Left renal cortex interstitium (tissue), 4 donors: ENCODE data around the gene NOP53. TPM values are rescaled to one million over a fixed set of nuclear protein-coding genes. Genes with fewer than 3 reads are reported as not detected.
"Not testable (repeated sequence)": the region's sequence is repeated elsewhere in the genome, so short reads cannot be mapped to it uniquely, and the experiment has no call there.

Source experiments
- DNase-seq, 4 donors: peaks; one replicate each; pipeline ENCODE4 v3.0.0-alpha.2; 2013; ENCODE audit warnings: low read depth in 4 of 4, low spot score in 2 of 4, missing footprints in 1 of 4
- polyA plus RNA-seq, 4 donors: library from polyadenylated mRNA; unstranded; fragments of 120-200 nt; gene quantifications; one replicate each; pipeline ENCODE4 v1.2.1, GENCODE V29; 2013; ENCODE audit not compliant: insufficient read length in 4 of 4

The NOP53 gene
- polyA plus RNA-seq, 4 donors = 346 to 525 (median 378) TPM

GRCh38 chr19:47769534-47769933 lies 24.2 kb downstream of the NOP53 start:
- no peak for DNase-seq

DNA sequence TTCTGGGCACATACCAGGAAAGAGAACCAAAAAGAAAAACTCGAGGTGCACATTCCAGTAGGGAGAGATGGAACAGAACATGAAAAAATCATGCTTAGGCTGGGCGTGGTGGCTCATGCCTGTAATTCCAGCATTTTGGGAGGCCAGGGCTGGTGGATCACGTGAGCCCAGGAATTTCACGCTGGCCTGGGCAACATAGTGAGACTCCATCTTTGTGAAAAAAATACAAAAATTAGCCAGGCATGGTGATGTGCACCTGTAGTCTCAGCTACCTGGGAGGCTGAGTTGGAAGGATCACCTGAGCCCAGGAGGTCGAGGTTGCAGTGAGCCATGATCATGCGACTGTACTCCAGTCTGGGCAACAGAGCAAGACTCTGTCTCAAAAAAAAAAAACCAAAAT lies 25.9 kb downstream of the NOP53 start:
- not testable (repeated sequence) for DNase-seq

- DNase-seq = no peak
Observed at GRCh38 chr19:47776568-47776967, 31.2 kb downstream of the NOP53 start.

DNA sequence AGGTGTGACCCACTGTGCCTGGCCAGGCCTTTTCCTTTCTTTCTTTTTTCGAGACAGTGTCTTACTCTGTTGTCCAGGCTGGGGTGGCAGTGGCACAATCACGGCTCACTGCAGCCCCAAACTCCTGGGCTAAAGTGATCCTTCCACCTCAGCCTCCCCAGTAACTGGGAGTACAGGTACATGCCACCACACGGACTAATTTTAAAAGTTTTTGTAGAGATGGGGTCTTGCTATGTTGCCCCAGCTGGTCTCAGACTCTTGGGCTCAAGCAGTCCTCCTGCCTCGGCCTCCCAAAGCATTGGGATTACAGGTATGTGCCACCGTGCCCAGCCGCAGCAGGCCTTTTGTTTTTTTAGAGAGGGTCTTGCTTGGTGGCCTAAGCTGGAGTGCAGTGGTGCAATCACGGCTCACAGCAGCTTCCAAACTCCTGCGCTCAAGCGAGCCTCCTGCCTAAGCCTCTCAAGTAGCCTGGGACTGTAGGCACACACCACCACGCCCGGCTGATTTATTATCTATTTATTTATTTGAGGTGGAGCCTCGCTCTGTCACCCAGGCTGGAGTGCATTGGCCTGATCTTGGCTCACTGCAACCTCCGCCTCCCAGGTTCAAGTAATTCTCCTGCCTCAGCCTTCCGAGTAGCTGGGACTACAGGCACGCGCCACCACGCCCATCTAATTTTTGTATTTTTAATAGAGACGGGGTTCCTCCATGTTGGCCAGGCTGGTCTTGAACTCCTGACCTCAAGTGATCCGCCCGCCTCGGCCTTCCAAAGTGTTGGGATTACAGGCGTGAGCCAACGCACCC lies 32.1 kb downstream of the NOP53 start:
- DNase-seq = not testable (repeated sequence)

- peak; percentile 65 to 77 (median 76) for DNase-seq
Observed at GRCh38 chr19:47778049-47778953, 33.0 kb downstream of the NOP53 start, which contains the start of gene SELENOW. Gene SELENOW, plus strand, starts transcription at chr19:47778703. Its CDS starts 83 bp downstream, at chr19:47778786.

DNA sequence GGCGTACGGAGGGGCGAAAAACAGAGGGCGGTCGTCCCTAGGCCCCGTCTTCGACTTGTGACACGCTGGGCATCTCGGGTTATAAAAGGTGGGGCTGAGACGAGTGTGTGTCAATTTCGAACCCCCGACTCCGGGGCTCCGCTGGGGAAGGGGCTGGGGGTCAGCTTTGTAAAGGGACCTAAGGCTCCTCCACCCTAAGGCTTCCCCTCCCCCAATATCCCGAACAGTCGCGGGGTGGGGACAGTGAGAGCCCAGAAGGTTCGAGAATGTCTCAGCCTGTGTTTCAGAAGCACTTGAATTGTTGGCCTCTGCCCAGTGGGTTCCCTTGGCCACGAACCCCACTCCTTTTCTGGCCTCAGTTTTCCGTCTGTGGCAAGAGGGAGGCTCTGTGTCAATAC lies 33.6 kb downstream of the NOP53 start:
- no peak for DNase-seq

GRCh38 chr19:47779524-47780214 lies 34.3 kb downstream of the NOP53 start:
- DNase-seq = no peak

GRCh38 chr19:47780215-47780551 lies 34.8 kb downstream of the NOP53 start:
- no peak for DNase-seq

- no peak for DNase-seq
Observed at GRCh38 chr19:47781590-47782262, 36.4 kb downstream of the NOP53 start.

GRCh38 chr19:47786566-47786965 lies 41.2 kb downstream of the NOP53 start:
- DNase-seq = no peak

- not testable (repeated sequence) for DNase-seq
Observed at GRCh38 chr19:47787307-47787706, 42.0 kb downstream of the NOP53 start.

DNA sequence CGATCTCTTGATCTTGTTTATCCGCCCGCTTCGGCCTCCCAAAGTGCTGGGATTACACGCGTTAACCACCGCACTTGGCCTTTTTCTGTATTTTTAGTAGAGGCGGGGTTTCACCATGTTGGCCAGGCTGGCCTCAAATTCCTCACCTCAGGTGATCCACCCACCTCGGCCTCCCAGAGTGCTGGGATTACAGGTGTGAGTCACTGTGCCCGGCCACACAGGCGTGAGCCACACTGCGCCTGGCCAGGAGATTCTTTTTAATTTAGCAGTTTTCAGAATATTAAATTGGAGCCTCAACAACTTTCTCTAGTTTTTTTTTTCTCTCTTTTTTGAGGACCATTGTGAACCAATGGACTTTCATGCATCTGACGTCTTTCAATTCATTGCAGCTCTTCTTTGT lies 44.5 kb downstream of the NOP53 start:
- not testable (repeated sequence) for DNase-seq

GRCh38 chr19:47790398-47790814 lies 45.1 kb downstream of the NOP53 start:
- DNase-seq = no peak

DNA sequence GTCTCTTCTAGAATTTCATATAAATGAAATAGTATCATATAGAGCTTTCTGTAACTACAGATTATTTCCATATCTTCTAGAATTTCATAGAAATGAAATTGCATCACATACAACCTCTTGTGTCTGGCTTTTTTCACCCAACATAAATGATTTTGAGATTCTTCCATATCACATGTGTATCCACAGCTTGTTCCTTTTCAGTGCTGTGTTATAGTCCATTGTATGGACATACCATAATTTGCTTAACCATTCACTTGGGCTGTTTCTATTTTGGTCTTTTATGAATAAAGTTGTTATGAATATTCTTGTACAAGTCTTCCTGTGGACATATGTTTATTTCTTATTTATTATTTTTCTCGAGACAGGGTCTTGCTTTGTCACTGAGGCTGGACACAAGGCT lies 47.3 kb downstream of the NOP53 start:
- no peak for DNase-seq

- no peak for DNase-seq
Observed at GRCh38 chr19:47794526-47794925, 49.2 kb downstream of the NOP53 start.

GRCh38 chr19:47796785-47797184 lies 51.4 kb downstream of the NOP53 start:
- no peak for DNase-seq

DNA sequence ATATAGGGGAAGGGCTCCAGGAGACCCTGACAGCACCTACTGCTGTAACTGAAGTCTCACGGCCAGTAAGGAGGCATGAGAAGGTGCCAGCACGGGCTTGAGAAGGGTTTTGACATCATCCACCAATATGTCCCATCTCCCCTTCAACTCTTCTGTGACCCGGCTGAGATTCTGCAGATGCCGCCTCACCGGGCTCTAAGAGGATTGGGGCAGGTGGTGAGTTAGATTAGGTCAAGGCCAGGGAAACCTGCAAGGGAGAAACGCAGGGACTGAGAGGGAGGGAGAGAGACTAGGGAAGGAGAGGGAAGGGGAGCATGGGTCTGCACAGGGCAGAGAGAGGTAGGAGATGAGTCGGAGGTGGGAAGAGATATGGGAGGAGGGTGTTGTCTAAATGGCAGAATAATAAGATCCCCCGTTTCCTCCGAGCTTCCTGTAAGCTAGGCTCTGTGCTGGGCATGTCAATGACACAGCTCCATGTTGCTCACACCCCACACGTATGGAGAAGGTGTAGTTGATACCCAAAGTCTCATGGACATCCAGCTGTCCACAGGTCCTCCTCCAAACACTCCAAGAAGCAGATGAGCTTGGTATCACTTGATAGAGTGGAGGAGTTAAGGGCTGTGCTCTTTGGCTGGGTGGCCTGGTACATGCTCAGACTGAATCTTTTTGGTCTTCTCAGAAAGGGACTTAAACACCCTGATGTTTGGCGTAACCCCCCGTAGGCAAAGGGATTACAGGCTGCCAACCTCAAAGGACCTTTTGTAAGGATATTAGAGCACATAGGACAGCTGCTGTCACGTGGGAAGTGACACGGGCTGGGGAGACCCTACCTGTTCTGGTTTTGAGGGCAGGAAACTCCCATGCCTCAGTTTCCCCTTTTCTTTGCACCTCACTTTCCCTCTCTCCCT lies 52.9 kb downstream of the NOP53 start:
- no peak for DNase-seq

DNA sequence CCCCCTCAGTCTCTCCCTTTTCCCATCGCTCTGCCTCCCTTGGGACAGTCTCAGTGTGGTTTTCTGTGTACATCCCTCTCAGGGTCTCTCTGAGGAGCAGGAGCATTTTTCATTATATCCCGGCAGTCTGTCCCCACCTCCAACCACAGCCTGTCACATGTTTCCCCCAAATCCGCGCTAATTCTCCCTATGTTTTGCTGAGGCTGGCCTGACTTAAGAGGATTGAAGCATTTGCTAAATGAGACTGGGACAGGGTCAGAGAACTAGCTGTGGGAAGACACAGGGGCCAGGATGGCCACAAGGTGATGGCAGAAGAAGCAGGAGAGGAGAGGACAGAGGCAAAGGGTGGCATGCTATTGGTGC lies 53.5 kb downstream of the NOP53 start:
- DNase-seq = no peak

- DNase-seq = no peak
Observed at GRCh38 chr19:47801270-47801669, 55.9 kb downstream of the NOP53 start.
